HepG2 (cell line): Measurements from ENCODE around the gene MARCHF11. TPM values are rescaled to one million over a fixed set of nuclear protein-coding genes. Genes with fewer than 3 reads are reported as not detected.

Experiments
- ATAC-seq: fragments of 200-7000 bp; cut with Tn5 transposase; 3 replicates; pipeline ENCODE4 v1.9.1; 2020; ENCODE audit warnings: mild to moderate bottlenecking, moderate library complexity
- BruUV-seq: library from RNA; stranded (reverse); fragments of 400-500 nt; replicated peaks from 2 replicates; lab custom pipeline; 2021; lab: Mats Ljungman, UMichigan
- CTCF ChIA-PET: fragments of 300-600 bp; formaldehyde crosslinking; extraction: SDS; loops from one replicate; lab custom pipeline; 2021; ENCODE audit warnings: low total read pairs, inconsistent platforms, low intra/inter-chr PET ratio; lab: Yijun Ruan, JAX
- POLR2A ChIA-PET: fragments of 350-600 bp; sonication (Branson Sonifier 250); formaldehyde crosslinking; loops from one replicate; lab custom pipeline; 2020; ENCODE audit warnings: antibody characterized with exemption, inconsistent platforms; lab: Yijun Ruan, JAX
- DNase-seq: peaks from one replicate; pipeline ENCODE4 v3.0.0-alpha.2; 2015; ENCODE audit warnings: low spot score
- FAIRE-seq: peaks from 3 replicates; lab custom pipeline; 2011; peaks lifted over from hg19 to GRCh38; lab: Jason Lieb, UNC
- H2AFZ ChIP-seq: one replicate; pipeline ENCODE4 v1.6.1; 2011; ENCODE audit warnings: low read length, inconsistent platforms
- H3K27ac ChIP-seq: fragments of 300-600 bp; 3 replicates; pipeline ENCODE4 v1.8.0; 2011; ENCODE audit warnings: mixed run types, mild to moderate bottlenecking, mixed read lengths, low read length, inconsistent platforms; ENCODE audit not compliant: insufficient read depth; ENCODE audit errors: extremely low read length
- H3K27me3 ChIP-seq, 2 experiments: fragments of 200-600 bp in 1 of 2; 2 replicates in 1 of 2; 3 replicates in 1 of 2; pipeline versions ENCODE4 v1.6.0 to v1.8.0; 2011; ENCODE audit warnings: low read length in 2 of 2, mild to moderate bottlenecking in 2 of 2, moderate library complexity in 2 of 2, inconsistent platforms in 1 of 2; ENCODE audit not compliant: insufficient read depth in 2 of 2, control insufficient read depth in 1 of 2
- H3K36me3 ChIP-seq, 2 experiments: fragments of 200-600 bp in 1 of 2; replicated peaks in 1 of 2; 2 replicates in 1 of 2; 3 replicates in 1 of 2; pipeline versions ENCODE4 v1.5.1 to v1.8.0; 2011; ENCODE audit warnings: low read length in 2 of 2, inconsistent platforms in 1 of 2; ENCODE audit not compliant: insufficient read depth in 2 of 2, control insufficient read depth in 1 of 2
- H3K4me1 ChIP-seq: 2 replicates; pipeline ENCODE4 v1.5.1; 2012; ENCODE audit warnings: low read length, inconsistent platforms; ENCODE audit not compliant: insufficient read depth
- H3K4me2 ChIP-seq: 2 replicates; pipeline ENCODE4 v1.6.0; 2011; ENCODE audit warnings: low read depth, low read length, inconsistent platforms
- H3K4me3 ChIP-seq, 3 experiments: fragments of 200-600 bp in 1 of 3; sonication (generic), shearing (Covaris generic) in 1 of 3; replicated peaks in 1 of 3; 2 replicates each; pipeline ENCODE4 v1.5.1; 2011 to 2016; ENCODE audit warnings: low read length in 3 of 3, inconsistent platforms in 2 of 3, low read depth in 2 of 3, mild to moderate bottlenecking in 2 of 3, control low read depth in 1 of 3, mixed read lengths in 1 of 3; ENCODE audit not compliant: insufficient read depth in 1 of 3
- H3K79me2 ChIP-seq: one replicate; pipeline ENCODE4 v1.6.1; 2011; ENCODE audit warnings: low read length, inconsistent platforms; ENCODE audit not compliant: insufficient read depth
- H3K9ac ChIP-seq: 2 replicates; pipeline ENCODE4 v1.6.0; 2011; ENCODE audit warnings: mild to moderate bottlenecking, low read depth, low read length, inconsistent platforms; ENCODE audit not compliant: insufficient read depth
- H3K9me3 ChIP-seq: 2 replicates; pipeline ENCODE4 v1.5.1; 2012; ENCODE audit warnings: mild to moderate bottlenecking, low read length
- H4K20me1 ChIP-seq: 2 replicates; pipeline ENCODE4 v1.6.0; 2011; ENCODE audit warnings: inconsistent platforms, mild to moderate bottlenecking, low read length, moderate library complexity; ENCODE audit not compliant: insufficient read depth
- HNRNPK ChIP-seq: fragments of 200-400 bp; formaldehyde crosslinking; IDR thresholded peaks from 2 replicates; pipeline ENCODE4 v1.6.1; 2018; ENCODE audit warnings: low read length, low read depth, moderate library complexity, mild to moderate bottlenecking; ENCODE audit not compliant: poor library complexity, severe bottlenecking
- KAT8 ChIP-seq: IDR thresholded peaks from 2 replicates; pipeline ENCODE4 v1.6.1; 2016; ENCODE audit warnings: missing genetic modification reagents, missing compliant biosample characterization
- MTF1 ChIP-seq: sonication (generic); formaldehyde crosslinking; IDR thresholded peaks from 2 replicates; pipeline ENCODE4 v1.5.0; 2020; ENCODE audit warnings: missing genetic modification reagents
- NR2F2 ChIP-seq: IDR thresholded peaks from 2 replicates; pipeline ENCODE4 v1.6.1; 2012; ENCODE audit warnings: low read depth, inconsistent platforms, borderline replicate concordance
- SIN3A ChIP-seq: IDR thresholded peaks from 2 replicates; pipeline ENCODE4 v1.6.1; 2011; ENCODE audit warnings: low read depth, mild to moderate bottlenecking, control low read depth, low read length, borderline replicate concordance
- ZBTB42 ChIP-seq: sonication (generic); formaldehyde crosslinking; IDR thresholded peaks from 2 replicates; pipeline ENCODE4 v1.5.0; 2020; ENCODE audit warnings: mild to moderate bottlenecking, missing genetic modification reagents
- ZKSCAN1 ChIP-seq: fragments of 150-350 bp; IDR thresholded peaks from 2 replicates; pipeline ENCODE4 v1.6.1; 2014; ENCODE audit warnings: low read length
- ZNF160 ChIP-seq: sonication (generic); formaldehyde crosslinking; IDR thresholded peaks from 2 replicates; pipeline ENCODE4 v1.8.0; 2022; ENCODE audit warnings: mild to moderate bottlenecking, inconsistent platforms, missing genetic modification reagents
- ZNF33A ChIP-seq: sonication (generic); formaldehyde crosslinking; IDR thresholded peaks from 2 replicates; pipeline ENCODE4 v1.5.1; 2020; ENCODE audit warnings: missing genetic modification reagents, mild to moderate bottlenecking, moderate library complexity, borderline replicate concordance
- ZNF570 ChIP-seq: sonication (generic); formaldehyde crosslinking; IDR thresholded peaks from 2 replicates; pipeline ENCODE4 v1.4.0; 2020; ENCODE audit warnings: mild to moderate bottlenecking, missing genetic modification reagents, borderline replicate concordance
- ZNF749 ChIP-seq: sonication (generic); formaldehyde crosslinking; IDR thresholded peaks from 2 replicates; pipeline ENCODE4 v1.8.0; 2022; ENCODE audit warnings: mild to moderate bottlenecking, missing genetic modification reagents, moderate library complexity, borderline replicate concordance
- WGBS: methylation state at CpG from one replicate; pipeline ENCODE4 v1.1.6; 2017; ENCODE audit warnings: low lambda C conversion rate; 5-methylcytosine and 5-hydroxymethylcytosine counted together
- in situ Hi-C: cut with HindIII; loops from 2 replicates; pipeline ENCODE4 v1.10.0; 2017; ENCODE audit warnings: low pct_unique_long_range_greater_than_20kb; ENCODE audit not compliant: extremely low pct_ligation_motif_present
- intact Hi-C: fragments of 100-400 bp; cut with micrococcal nuclease; formaldehyde crosslinking; loops from one replicate; pipeline ENCODE4 v1.10.0; 2022; ENCODE audit not compliant: unreplicated experiment
- polyA plus RNA-seq, 8 experiments: library from polyadenylated mRNA; depleted of rRNA in 3 of 8; stranded (reverse) in 7 of 8; unstranded in 1 of 8; fragments of >200 nt; fragmentation: Illumina TruSeq in 4 of 8; extraction: Trizol in 4 of 8; gene quantifications; 2 replicates each; pipeline versions ENCODE4 v1.2.1 to v1.2.3, GENCODE V29; 2011 to 2016; ENCODE audit warnings: low read depth in 4 of 8, missing spikeins in 1 of 8, mixed read lengths in 1 of 8; ENCODE audit not compliant: insufficient read depth in 1 of 8
- total RNA-seq, 5 experiments: library from RNA; depleted of rRNA; stranded (reverse); fragments of >200 nt; fragmentation: Illumina TruSeq; extraction: Trizol; gene quantifications; 2 replicates each; pipeline ENCODE4 v1.2.3, GENCODE V29; 2016; ENCODE audit warnings: low read depth in 1 of 5
- TF ChIP-seq, protein P1 (sequence below): sonication (generic); formaldehyde crosslinking; IDR thresholded peaks from 2 replicates; pipeline ENCODE4 v1.8.0; 2022; ENCODE audit warnings: mild to moderate bottlenecking, missing genetic modification reagents; ENCODE audit not compliant: insufficient replicate concordance
- TF ChIP-seq, protein P2 (sequence below): sonication (generic); formaldehyde crosslinking; IDR thresholded peaks from 2 replicates; pipeline ENCODE4 v1.4.0; 2020; ENCODE audit warnings: missing genetic modification reagents; ENCODE audit errors: not compliant biosample characterization
- TF ChIP-seq, protein P3 (sequence below): sonication (generic); formaldehyde crosslinking; conservative IDR thresholded peaks from 2 replicates; pipeline ENCODE4 v1.5.0; 2020; ENCODE audit warnings: missing genetic modification reagents

MARCHF11 gene
- total and polyA plus RNA-seq, 2 of the 13 experiments (the other 11 are each of a cell fraction or from before 2014, with no cell fraction given), result not detected

DNA sequence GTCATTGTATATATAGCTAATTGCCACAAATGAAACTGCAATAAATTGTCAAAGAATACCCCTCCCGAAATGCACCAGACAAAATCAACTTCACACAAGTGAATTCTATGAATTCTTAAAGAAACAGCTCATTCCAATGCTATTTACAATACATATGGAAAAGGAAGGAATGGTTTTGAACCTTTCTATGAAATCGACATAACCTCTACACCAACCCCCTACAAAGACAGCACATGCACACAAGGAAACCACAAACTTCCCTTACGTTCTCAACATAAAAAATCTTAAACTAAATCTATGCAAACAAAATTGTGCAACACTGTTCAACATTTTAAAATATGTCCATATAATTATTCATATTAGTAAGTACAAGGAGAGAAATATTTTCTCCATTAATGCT is 39.2 kb downstream of the MARCHF11 start:
- ChIA-PET CTCF (no interaction called here), POLR2A (no interaction called here)
- TF ChIP-seq NR2F2 (no peak), ZBTB42 (CRISPR knock-in tag) (no peak), MTF1 (CRISPR knock-in tag) (no peak), ZKSCAN1 (no peak)
- TF ChIP-seq, protein P1, sequence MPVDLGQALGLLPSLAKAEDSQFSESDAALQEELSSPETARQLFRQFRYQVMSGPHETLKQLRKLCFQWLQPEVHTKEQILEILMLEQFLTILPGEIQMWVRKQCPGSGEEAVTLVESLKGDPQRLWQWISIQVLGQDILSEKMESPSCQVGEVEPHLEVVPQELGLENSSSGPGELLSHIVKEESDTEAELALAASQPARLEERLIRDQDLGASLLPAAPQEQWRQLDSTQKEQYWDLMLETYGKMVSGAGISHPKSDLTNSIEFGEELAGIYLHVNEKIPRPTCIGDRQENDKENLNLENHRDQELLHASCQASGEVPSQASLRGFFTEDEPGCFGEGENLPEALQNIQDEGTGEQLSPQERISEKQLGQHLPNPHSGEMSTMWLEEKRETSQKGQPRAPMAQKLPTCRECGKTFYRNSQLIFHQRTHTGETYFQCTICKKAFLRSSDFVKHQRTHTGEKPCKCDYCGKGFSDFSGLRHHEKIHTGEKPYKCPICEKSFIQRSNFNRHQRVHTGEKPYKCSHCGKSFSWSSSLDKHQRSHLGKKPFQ (CRISPR knock-in tag), result no peak
- TF ChIP-seq, protein P2, sequence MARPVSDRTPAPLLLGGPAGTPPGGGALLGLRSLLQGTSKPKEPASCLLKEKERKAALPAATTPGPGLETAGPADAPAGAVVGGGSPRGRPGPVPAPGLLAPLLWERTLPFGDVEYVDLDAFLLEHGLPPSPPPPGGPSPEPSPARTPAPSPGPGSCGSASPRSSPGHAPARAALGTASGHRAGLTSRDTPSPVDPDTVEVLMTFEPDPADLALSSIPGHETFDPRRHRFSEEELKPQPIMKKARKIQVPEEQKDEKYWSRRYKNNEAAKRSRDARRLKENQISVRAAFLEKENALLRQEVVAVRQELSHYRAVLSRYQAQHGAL (CRISPR knock-in tag), result no peak
- BruUV-seq, result no TSS peak
- H3K4me2 ChIP-seq, result no peak overlapping the region
- no peak overlapping the region for H3K4me3 ChIP-seq
- H3K4me1 ChIP-seq, result no peaks in the 10 kb centered on the region
- WGBS, result 2% methylated on average over 3 of the region's 3 CpGs
- ATAC-seq (no peak), DNase-seq (no peak), FAIRE-seq (no peak)
- H3K27me3 ChIP-seq, result no peaks in the 10 kb centered on the region
- no peaks in the 10 kb centered on the region for H4K20me1 ChIP-seq
- H3K36me3 ChIP-seq, result no peaks in the 10 kb centered on the region
- no peaks in the 10 kb centered on the region for H3K79me2 ChIP-seq
- no peak overlapping the region for H3K9ac ChIP-seq
- peaks cover 21% of the 10 kb centered on the region; the same call in 1 of the 2 replicates for H3K9me3 ChIP-seq
- no peak overlapping the region for H3K27ac ChIP-seq
- H2AFZ ChIP-seq, result no peak overlapping the region
- intact Hi-C loops (no loop called here), in situ Hi-C loops (no loop called here)

DNA sequence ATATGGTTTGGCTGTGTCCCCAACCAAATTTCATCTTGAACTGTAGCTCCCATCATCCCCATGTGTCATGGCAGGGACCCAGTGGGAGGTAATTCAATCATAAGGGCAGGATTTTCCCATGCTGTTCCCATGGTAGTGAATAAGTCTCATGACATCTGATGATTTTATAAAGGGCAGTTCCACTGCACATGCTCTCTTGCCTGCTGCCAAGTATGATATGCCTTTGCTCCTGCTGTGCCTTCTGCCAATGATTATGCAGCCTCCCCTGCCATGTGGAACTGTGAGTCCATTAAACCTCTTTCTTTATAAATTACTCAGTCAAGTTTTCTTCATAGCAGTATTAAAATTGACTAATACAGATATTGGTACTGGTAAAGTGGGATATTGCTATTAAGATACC is 42.4 kb downstream of the MARCHF11 start:
- in situ Hi-C loops (no loop called here), intact Hi-C loops (no loop called here)
- no TSS peak for BruUV-seq
- Histone ChIP-seq H4K20me1 (no peaks in the 10 kb centered on the region), H3K79me2 (no peaks in the 10 kb centered on the region), H3K9me3 (peaks cover 21% of the 10 kb centered on the region; the same call in 1 of the 2 replicates), H3K9ac (no peak overlapping the region), H3K4me2 (no peak overlapping the region), H3K27ac (no peak overlapping the region), H3K4me1 (no peaks in the 10 kb centered on the region), H3K4me3 (no peak overlapping the region), H3K27me3 (no peaks in the 10 kb centered on the region), H2AFZ (no peak overlapping the region), H3K36me3 (no peaks in the 10 kb centered on the region)
- DNase-seq, result no peak
- no peak for FAIRE-seq
- ChIA-PET CTCF (no interaction called here), POLR2A (no interaction called here)
- no peak for ATAC-seq
- no peak for TF ChIP-seq ZNF749
- TF ChIP-seq ZNF160 (CRISPR knock-in tag), result no peak
- no peak for TF ChIP-seq SIN3A
- TF ChIP-seq HNRNPK, result no peak
- no peak for TF ChIP-seq ZNF33A (CRISPR knock-in tag)
- TF ChIP-seq, protein P3, sequence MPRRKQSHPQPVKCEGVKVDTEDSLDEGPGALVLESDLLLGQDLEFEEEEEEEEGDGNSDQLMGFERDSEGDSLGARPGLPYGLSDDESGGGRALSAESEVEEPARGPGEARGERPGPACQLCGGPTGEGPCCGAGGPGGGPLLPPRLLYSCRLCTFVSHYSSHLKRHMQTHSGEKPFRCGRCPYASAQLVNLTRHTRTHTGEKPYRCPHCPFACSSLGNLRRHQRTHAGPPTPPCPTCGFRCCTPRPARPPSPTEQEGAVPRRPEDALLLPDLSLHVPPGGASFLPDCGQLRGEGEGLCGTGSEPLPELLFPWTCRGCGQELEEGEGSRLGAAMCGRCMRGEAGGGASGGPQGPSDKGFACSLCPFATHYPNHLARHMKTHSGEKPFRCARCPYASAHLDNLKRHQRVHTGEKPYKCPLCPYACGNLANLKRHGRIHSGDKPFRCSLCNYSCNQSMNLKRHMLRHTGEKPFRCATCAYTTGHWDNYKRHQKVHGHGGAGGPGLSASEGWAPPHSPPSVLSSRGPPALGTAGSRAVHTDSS (CRISPR knock-in tag), result no peak
- TF ChIP-seq ZNF570 (CRISPR knock-in tag), result no peak
- TF ChIP-seq KAT8 (CRISPR knock-in tag), result no peak
